IPS-15b (cell line): Measurements from ENCODE around the gene RGS7.

ENCODE experiments used
- H3K27me3 ChIP-seq: one replicate; pipeline ENCODE4 v1.6.1; 2013; ENCODE audit warnings: low read length; ENCODE audit not compliant: control insufficient read depth, insufficient read depth
- H3K36me3 ChIP-seq: one replicate; pipeline ENCODE4 v1.6.1; 2013; ENCODE audit warnings: low read length; ENCODE audit not compliant: control insufficient read depth, insufficient read depth
- H3K4me1 ChIP-seq: one replicate; pipeline ENCODE4 v1.6.1; 2013; ENCODE audit warnings: mild to moderate bottlenecking, low read length; ENCODE audit not compliant: control insufficient read depth, insufficient read depth
- H3K4me3 ChIP-seq: one replicate; pipeline ENCODE4 v1.5.1; 2013; ENCODE audit warnings: low read depth, low read length
- H3K9ac ChIP-seq: one replicate; pipeline ENCODE4 v1.6.1; 2013; ENCODE audit warnings: low read depth, mild to moderate bottlenecking, low read length
- H3K9me3 ChIP-seq: one replicate; pipeline ENCODE4 v1.6.1; 2013; ENCODE audit warnings: mild to moderate bottlenecking, low read length; ENCODE audit not compliant: control insufficient read depth, insufficient read depth

RGS7 gene

DNA sequence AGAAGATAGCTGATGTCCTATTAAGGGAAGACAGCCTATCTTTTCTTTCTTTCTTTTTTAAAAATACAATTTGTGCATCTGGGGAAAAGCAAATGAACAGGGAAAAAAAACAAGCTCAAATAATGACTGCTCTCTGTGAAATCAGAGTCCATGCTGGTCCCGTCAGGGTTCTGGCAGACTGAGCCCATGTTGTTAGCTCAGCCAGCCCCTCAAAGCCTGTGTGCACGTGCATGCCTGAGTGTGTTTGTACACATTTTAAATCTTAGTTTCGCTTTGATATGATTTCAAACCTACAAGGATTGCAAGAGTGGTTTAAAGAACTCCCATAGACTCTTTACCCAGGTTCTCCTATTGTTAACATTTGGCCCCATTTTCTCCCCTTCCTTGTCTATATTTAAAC lies 513.2 kb downstream of the RGS7 start:
- no peak overlapping the region for H3K4me3 ChIP-seq
- no peaks in the 10 kb centered on the region for H3K36me3 ChIP-seq
- no peaks in the 10 kb centered on the region for H3K27me3 ChIP-seq
- no peak overlapping the region for H3K9ac ChIP-seq
- no peaks in the 10 kb centered on the region for H3K4me1 ChIP-seq
- no peaks in the 10 kb centered on the region for H3K9me3 ChIP-seq

DNA sequence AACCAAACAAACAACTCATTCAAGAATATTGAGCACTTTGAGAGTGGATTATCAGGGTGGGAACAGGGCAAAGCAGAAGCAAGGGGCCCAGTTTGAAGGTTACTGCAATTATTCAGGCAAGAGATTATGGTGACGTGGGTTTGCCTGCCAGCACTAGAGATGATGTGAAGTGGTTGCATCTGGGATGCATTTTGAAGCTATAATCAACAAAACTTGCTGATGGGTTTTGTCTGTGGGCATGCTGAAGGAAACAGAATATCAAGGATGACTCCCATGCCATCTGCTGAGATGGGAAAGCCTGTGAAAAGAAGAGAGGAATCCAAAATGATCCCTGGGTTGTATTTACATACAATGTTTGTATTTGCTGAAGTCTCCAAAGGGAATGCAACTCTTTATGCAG lies 520.7 kb downstream of the RGS7 start:
- Histone ChIP-seq H3K27me3 (no peaks in the 10 kb centered on the region), H3K36me3 (no peaks in the 10 kb centered on the region), H3K4me3 (no peak overlapping the region), H3K9me3 (no peaks in the 10 kb centered on the region), H3K4me1 (no peaks in the 10 kb centered on the region), H3K9ac (no peak overlapping the region)

DNA sequence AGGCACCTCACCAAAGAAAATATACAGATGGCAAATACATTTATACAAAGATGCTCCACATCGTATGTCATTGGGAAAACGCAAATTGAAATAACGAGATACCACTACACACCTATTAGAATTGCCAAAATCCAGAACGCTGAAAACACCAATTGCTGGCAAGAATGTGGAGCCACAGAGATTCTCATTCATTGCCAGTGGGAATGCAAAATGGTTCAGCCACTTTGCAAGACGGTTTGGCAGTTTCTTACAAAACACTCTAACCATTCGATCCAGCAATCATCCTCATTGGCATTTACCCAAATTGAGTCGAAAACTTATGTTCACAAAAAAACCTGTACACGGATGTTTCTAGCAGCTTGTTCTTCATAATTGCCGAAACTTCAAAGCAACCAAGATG lies 521.7 kb downstream of the RGS7 start:
- no peak overlapping the region for H3K4me3 ChIP-seq
- no peaks in the 10 kb centered on the region for H3K4me1 ChIP-seq
- no peaks in the 10 kb centered on the region for H3K9me3 ChIP-seq
- H3K27me3 ChIP-seq, result no peaks in the 10 kb centered on the region
- H3K36me3 ChIP-seq, result no peaks in the 10 kb centered on the region
- H3K9ac ChIP-seq, result no peak overlapping the region

DNA sequence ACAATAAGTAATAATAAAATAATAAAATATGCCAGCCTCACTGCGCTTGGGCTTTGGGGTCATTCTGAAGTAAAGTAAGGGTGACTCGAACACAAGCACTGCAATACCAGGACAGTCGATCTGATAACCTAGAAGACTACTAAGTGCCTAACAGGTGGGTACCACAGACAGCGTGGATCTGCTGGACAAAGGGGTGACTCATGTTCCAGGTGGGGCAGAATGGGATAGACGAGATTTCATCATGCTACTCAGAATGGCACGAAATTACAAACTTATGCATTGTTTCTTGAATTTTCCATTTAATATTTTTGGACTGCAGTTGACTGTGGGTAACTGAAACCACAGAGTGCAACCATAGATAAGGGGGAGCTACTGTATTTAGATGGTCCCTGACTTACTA lies 523.9 kb downstream of the RGS7 start:
- H3K4me3 ChIP-seq, result no peak overlapping the region
- no peaks in the 10 kb centered on the region for H3K4me1 ChIP-seq
- H3K36me3 ChIP-seq, result no peaks in the 10 kb centered on the region
- H3K27me3 ChIP-seq, result no peaks in the 10 kb centered on the region
- H3K9me3 ChIP-seq, result no peaks in the 10 kb centered on the region
- no peak overlapping the region for H3K9ac ChIP-seq

DNA sequence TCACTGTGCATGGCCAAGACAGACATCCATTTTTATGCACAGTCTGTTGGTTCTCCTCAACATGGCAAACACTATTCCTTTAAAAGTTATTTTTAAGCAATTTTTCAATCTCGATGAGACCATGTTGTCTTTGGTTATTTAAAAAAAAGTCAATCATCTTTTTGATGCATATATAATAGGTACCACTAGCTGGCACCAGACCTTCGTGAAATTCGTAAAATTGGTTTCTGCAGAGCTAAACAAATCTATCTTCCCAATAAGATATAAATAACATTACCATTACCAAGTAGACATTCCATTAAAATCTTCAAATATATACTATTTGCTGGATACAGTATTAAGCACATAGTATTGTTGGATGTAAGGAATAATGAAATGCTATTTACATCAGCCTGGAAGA lies 525.1 kb downstream of the RGS7 start:
- no peaks in the 10 kb centered on the region for H3K27me3 ChIP-seq
- no peaks in the 10 kb centered on the region for H3K4me1 ChIP-seq
- no peaks in the 10 kb centered on the region for H3K9me3 ChIP-seq
- H3K36me3 ChIP-seq, result no peaks in the 10 kb centered on the region
- no peak overlapping the region for H3K4me3 ChIP-seq
- no peak overlapping the region for H3K9ac ChIP-seq

DNA sequence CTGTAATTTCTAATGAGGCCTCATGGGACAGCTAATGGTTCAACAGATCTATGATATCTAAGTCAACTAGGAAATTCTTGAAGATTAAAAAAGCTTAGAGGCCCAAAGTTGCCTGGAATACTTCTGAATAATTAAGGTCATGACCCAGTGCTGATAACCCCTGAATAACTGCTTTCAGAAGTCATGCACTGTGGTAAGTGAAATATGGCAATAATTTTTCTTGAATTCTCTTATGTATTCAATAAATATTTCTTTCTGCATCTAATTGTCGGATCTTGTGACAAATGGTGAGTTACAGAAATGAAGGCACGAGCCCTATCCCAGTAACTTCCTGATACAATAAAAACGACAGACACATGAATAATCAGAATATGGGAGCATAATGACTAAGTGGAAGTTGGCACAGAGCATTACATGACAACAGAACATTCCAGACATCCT lies 525.8 kb downstream of the RGS7 start:
- Histone ChIP-seq H3K36me3 (no peaks in the 10 kb centered on the region), H3K9ac (no peak overlapping the region), H3K4me1 (no peaks in the 10 kb centered on the region), H3K9me3 (no peaks in the 10 kb centered on the region), H3K4me3 (no peak overlapping the region), H3K27me3 (no peaks in the 10 kb centered on the region)

DNA sequence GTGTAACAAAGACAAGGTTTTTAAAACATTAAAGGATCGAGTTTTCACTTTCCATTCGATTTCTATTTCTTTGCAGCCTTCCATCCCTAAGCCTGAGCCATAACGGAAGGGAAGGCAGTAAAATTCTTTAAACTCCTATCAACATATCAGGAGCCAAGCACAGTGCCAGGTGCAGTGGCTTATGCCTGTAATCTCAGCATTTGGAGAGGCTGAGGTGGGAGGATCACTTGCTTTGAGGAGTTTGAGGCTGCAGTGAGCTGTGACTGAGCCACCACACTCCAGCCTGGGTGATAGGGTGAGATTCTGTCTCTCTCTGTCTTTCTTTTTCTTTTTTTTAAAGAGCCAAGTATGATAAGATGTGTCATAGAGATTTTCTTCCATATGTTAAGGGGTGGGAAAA lies 527.5 kb downstream of the RGS7 start:
- H3K4me3 ChIP-seq, result no peak overlapping the region
- no peaks in the 10 kb centered on the region for H3K9me3 ChIP-seq
- no peak overlapping the region for H3K9ac ChIP-seq
- no peaks in the 10 kb centered on the region for H3K4me1 ChIP-seq
- no peaks in the 10 kb centered on the region for H3K36me3 ChIP-seq
- H3K27me3 ChIP-seq, result no peaks in the 10 kb centered on the region

DNA sequence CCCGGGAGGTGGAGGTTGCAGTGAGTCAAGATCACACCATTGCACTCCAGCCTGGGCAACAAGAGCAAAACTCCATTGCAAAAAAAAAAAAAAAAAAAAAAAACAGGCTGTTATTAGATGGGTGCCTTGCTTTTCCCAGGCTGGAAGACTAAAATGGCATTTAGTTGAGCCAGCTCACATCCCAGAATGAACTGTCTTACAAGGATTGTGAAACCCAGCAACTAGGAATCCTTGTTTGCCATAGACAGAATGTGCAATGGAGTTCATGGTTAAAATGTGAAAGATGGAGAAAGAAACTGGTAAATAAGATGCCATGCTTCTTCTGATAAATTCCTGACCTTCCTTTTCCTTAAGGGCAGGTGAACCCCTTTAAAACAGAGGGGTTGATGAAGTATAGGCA lies 529.2 kb downstream of the RGS7 start:
- Histone ChIP-seq H3K27me3 (no peaks in the 10 kb centered on the region), H3K36me3 (no peaks in the 10 kb centered on the region), H3K9me3 (no peaks in the 10 kb centered on the region), H3K4me3 (no peak overlapping the region), H3K4me1 (no peaks in the 10 kb centered on the region), H3K9ac (no peak overlapping the region)

DNA sequence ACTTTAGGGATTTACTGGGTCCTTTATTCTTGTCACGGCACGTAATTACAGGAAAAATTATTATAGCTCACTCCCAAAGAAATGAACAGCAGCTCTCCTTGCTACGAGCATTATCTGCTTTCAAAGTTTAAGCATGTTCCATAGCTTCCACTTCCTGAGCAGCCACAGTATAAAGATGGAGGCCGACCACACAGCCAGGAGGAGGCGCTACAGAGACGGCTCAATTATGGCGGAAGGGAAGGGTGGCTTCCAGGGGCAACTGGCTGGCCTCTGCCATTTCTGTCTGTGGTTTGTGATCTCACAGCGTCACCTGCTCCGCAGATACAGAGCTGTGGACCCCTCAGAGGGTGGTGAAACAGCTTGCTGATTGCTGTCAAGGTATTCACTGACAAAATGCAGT lies 532.8 kb downstream of the RGS7 start:
- Histone ChIP-seq H3K27me3 (no peaks in the 10 kb centered on the region), H3K9ac (no peak overlapping the region), H3K4me3 (no peak overlapping the region), H3K4me1 (no peaks in the 10 kb centered on the region), H3K36me3 (no peaks in the 10 kb centered on the region), H3K9me3 (no peaks in the 10 kb centered on the region)

DNA sequence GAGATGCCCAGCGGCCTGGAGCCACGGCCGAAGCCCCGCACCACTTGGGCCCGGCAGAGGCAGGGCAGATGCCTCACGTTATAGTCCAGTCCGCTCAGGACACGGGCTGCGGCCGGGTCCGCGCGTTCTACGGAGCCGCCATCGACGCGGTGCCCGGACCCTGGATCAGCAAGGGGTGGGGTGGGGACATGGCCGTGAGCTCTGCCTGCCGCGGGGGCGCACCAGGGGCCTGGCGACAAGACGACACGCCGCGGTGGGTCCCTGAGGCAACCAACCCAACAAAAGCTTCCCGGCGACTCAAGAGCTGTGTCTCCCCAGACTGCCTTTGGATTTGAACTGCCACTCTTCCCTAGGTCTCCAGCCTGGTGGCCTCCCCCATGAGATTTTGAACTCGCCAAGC lies 533.6 kb downstream of the RGS7 start:
- H3K36me3 ChIP-seq, result no peaks in the 10 kb centered on the region
- H3K9me3 ChIP-seq, result no peaks in the 10 kb centered on the region
- H3K4me3 ChIP-seq, result no peak overlapping the region
- no peaks in the 10 kb centered on the region for H3K27me3 ChIP-seq
- no peak overlapping the region for H3K9ac ChIP-seq
- H3K4me1 ChIP-seq, result no peaks in the 10 kb centered on the region

DNA sequence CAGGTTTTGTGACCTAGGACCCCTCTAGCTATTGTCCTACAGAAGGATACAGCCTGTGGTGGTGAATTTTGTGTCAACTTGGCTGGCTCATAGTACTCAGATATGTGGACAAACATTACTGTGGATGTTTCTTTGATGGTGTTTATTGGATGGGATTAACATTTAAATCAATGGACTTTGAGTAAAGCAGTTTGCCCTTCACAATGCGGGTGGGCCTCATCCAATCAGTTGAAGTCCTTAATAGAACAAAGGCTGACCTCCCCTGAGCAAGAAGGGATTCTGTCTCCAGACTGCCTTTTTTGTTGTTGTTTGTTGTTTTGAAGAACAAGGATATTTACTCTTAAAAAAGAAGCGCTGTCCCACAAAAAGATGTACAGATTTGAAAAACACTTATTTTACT lies 535.1 kb downstream of the RGS7 start:
- Histone ChIP-seq H3K9ac (no peak overlapping the region), H3K9me3 (no peaks in the 10 kb centered on the region), H3K4me1 (no peaks in the 10 kb centered on the region), H3K27me3 (no peaks in the 10 kb centered on the region), H3K36me3 (no peaks in the 10 kb centered on the region), H3K4me3 (no peak overlapping the region)

DNA sequence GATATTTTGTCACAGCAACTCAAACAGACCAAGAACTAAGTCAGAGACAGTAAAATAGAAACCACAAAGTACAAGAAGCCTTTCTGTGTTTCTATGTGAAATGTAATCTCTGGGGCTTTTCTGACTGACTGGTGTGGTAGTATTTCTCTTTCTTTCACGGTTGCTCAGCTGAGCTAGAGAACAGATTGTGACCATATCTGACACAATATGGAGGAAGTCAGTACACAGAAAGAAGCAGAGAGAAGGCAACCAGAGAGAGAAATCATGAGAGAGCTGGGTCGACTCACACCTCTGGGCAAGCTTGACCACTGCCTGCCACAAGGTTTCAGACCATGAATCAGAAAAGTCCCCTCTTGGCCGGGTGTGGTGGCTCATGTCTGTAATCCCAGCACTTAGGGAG lies 536.2 kb downstream of the RGS7 start:
- H3K9ac ChIP-seq, result no peak overlapping the region
- no peak overlapping the region for H3K4me3 ChIP-seq
- H3K4me1 ChIP-seq, result no peaks in the 10 kb centered on the region
- no peaks in the 10 kb centered on the region for H3K36me3 ChIP-seq
- no peaks in the 10 kb centered on the region for H3K27me3 ChIP-seq
- H3K9me3 ChIP-seq, result no peaks in the 10 kb centered on the region

DNA sequence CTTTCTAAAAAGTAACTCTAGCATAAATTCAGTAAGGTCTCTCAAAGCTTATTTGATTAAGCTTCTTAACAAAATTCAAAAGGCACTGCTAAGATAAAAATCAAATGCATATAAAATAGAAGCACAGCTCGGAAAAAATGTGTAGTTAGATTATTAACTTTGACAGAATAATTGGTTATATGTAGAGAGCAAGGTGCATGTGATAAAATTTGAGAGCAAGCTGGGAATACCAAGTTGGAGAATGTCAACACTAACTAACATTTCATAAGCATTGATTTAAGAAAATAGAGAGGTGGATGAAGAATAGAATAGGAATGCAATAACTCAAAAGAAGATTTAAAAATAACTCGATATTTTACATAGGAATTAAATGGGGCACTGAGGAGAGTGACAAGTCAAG lies 540.5 kb downstream of the RGS7 start:
- Histone ChIP-seq H3K36me3 (no peaks in the 10 kb centered on the region), H3K4me1 (no peaks in the 10 kb centered on the region)

More for the DNA sequence above, 540.5 kb downstream of the RGS7 start:
- H3K9ac ChIP-seq, result no peak overlapping the region
- H3K4me3 ChIP-seq, result no peak overlapping the region
- H3K27me3 ChIP-seq, result no peaks in the 10 kb centered on the region
- no peaks in the 10 kb centered on the region for H3K9me3 ChIP-seq
